Liver (tissue), 9 donors: Measurements from ENCODE around the gene TNNT1. TPM values are rescaled to one million over a fixed set of nuclear protein-coding genes. Genes with fewer than 3 reads are reported as not detected.

Source experiments
- DNase-seq: peaks from one replicate; pipeline ENCODE4 v3.0.0-alpha.2; 2017; ENCODE audit warnings: low spot score
- H3K27ac ChIP-seq, 2 donors: one replicate each; pipeline ENCODE4 v1.7.0; 2013; ENCODE audit warnings: inconsistent platforms in 2 of 2, low read length in 2 of 2, control low read depth in 1 of 2, low read depth in 1 of 2, mild to moderate bottlenecking in 1 of 2
- H3K27me3 ChIP-seq, 4 donors: one replicate each; pipeline versions ENCODE4 v1.6.1 to v1.7.0; 2013; ENCODE audit warnings: low read length in 3 of 4, inconsistent platforms in 1 of 4, mild to moderate bottlenecking in 1 of 4, moderate library complexity in 1 of 4; ENCODE audit not compliant: control insufficient read depth in 4 of 4, insufficient read depth in 4 of 4
- H3K36me3 ChIP-seq, 4 donors: one replicate each; pipeline versions ENCODE4 v1.6.1 to v1.7.0; 2013; ENCODE audit warnings: low read length in 3 of 4, mild to moderate bottlenecking in 3 of 4, low read depth in 1 of 4, moderate library complexity in 1 of 4; ENCODE audit not compliant: control insufficient read depth in 4 of 4, insufficient read depth in 3 of 4
- H3K4me1 ChIP-seq, 4 donors: one replicate each; pipeline versions ENCODE4 v1.6.1 to v1.7.0; 2013; ENCODE audit warnings: low read length in 3 of 4, mild to moderate bottlenecking in 3 of 4, moderate library complexity in 1 of 4; ENCODE audit not compliant: control insufficient read depth in 4 of 4, insufficient read depth in 4 of 4
- H3K4me3 ChIP-seq, 3 donors: one replicate each; pipeline versions ENCODE4 v1.6.1 to v1.7.0; 2013; ENCODE audit warnings: low read length in 3 of 3, control low read depth in 1 of 3, low read depth in 1 of 3, mild to moderate bottlenecking in 1 of 3
- H3K9ac ChIP-seq, 2 donors: one replicate each; pipeline ENCODE4 v1.7.0; 2013; ENCODE audit warnings: low read length in 2 of 2, mild to moderate bottlenecking in 2 of 2, moderate library complexity in 2 of 2, control low read depth in 1 of 2, low read depth in 1 of 2
- H3K9me3 ChIP-seq, 4 donors: one replicate each; pipeline versions ENCODE4 v1.6.1 to v1.7.0; 2013; ENCODE audit warnings: low read length in 3 of 4; ENCODE audit not compliant: control insufficient read depth in 4 of 4
- ATF3 ChIP-seq: IDR thresholded peaks from 2 replicates; pipeline ENCODE4 v1.6.1; 2016; ENCODE audit warnings: antibody characterized with exemption
- CTCF ChIP-seq: fragments of 150-350 bp; IDR thresholded peaks from 2 replicates; pipeline ENCODE4 v1.5.1; 2017; ENCODE audit warnings: improper control_type of control experiment, low read depth, low read length; ENCODE audit not compliant: missing input control
- FOXA1 ChIP-seq: IDR thresholded peaks from 2 replicates; pipeline ENCODE4 v1.6.1; 2016; ENCODE audit warnings: antibody characterized with exemption
- FOXA2 ChIP-seq: IDR thresholded peaks from 2 replicates; pipeline ENCODE4 v1.6.1; 2016; ENCODE audit warnings: antibody characterized with exemption
- GABPA ChIP-seq, 2 donors: IDR thresholded peaks in 1 of 2; conservative IDR thresholded peaks in 1 of 2; 2 replicates each; pipeline ENCODE4 v1.6.1; 2016; ENCODE audit warnings: antibody characterized with exemption in 2 of 2, mild to moderate bottlenecking in 1 of 2, moderate library complexity in 1 of 2
- HNF4A ChIP-seq, 2 donors: conservative IDR thresholded peaks; 2 replicates each; pipeline ENCODE4 v1.6.1; 2016; ENCODE audit warnings: antibody characterized with exemption in 2 of 2, mild to moderate bottlenecking in 2 of 2
- HNF4G ChIP-seq: IDR thresholded peaks from 2 replicates; pipeline ENCODE4 v1.6.1; 2016; ENCODE audit warnings: antibody characterized with exemption
- JUND ChIP-seq, 2 donors: IDR thresholded peaks; 2 replicates each; pipeline ENCODE4 v1.6.1; 2016; ENCODE audit warnings: antibody characterized with exemption in 2 of 2
- NR2F2 ChIP-seq: IDR thresholded peaks from 2 replicates; pipeline ENCODE4 v1.6.1; 2016; ENCODE audit warnings: antibody characterized with exemption
- RAD21 ChIP-seq, 2 donors: IDR thresholded peaks; 2 replicates each; pipeline ENCODE4 v1.6.1; 2016; ENCODE audit warnings: antibody characterized with exemption in 2 of 2, mild to moderate bottlenecking in 2 of 2
- REST ChIP-seq: IDR thresholded peaks from 2 replicates; pipeline ENCODE4 v1.6.1; 2016; ENCODE audit warnings: antibody characterized with exemption, mild to moderate bottlenecking
- RXRA ChIP-seq, 2 donors: IDR thresholded peaks; 2 replicates each; pipeline ENCODE4 v1.6.1; 2017 to 2018; ENCODE audit warnings: antibody characterized with exemption in 2 of 2, mild to moderate bottlenecking in 1 of 2
- SP1 ChIP-seq: IDR thresholded peaks from 2 replicates; pipeline ENCODE4 v1.6.1; 2018; ENCODE audit warnings: antibody characterized with exemption, mild to moderate bottlenecking
- TAF1 ChIP-seq: conservative IDR thresholded peaks from 2 replicates; pipeline ENCODE4 v1.6.1; 2016; ENCODE audit warnings: antibody characterized with exemption, mild to moderate bottlenecking
- YY1 ChIP-seq: IDR thresholded peaks from 2 replicates; pipeline ENCODE4 v1.6.1; 2016; ENCODE audit warnings: antibody characterized with exemption, mild to moderate bottlenecking
- WGBS: extraction: QIAGEN DNeasy Blood & Tissue Kit; methylation state at CpG from one replicate; pipeline ENCODE4 v1.1.7; 2013; 5-methylcytosine and 5-hydroxymethylcytosine counted together
- polyA plus RNA-seq, 2 donors: library from polyadenylated mRNA; stranded (reverse) in 1 of 2; unstranded in 1 of 2; fragments of 200-250 nt in 1 of 2; fragments of >200 nt in 1 of 2; fragmentation: Nextera tagmentation in 1 of 2; extraction: Ambion mirVana in 1 of 2; gene quantifications; one replicate each; pipeline versions ENCODE4 v1.2.1 to v1.2.3, GENCODE V29; 2013 to 2015
- total RNA-seq, 2 donors: library from RNA; depleted of rRNA; stranded (reverse); fragments of >200 nt; gene quantifications; one replicate each; pipeline ENCODE4 v1.2.3, GENCODE V29; 2014
- TF ChIP-seq, protein P1 (sequence below): IDR thresholded peaks from 2 replicates; pipeline ENCODE4 v1.6.1; 2016; ENCODE audit warnings: antibody characterized with exemption
- TF ChIP-seq, protein P2 (sequence below): IDR thresholded peaks from 2 replicates; pipeline ENCODE4 v1.6.1; 2016; ENCODE audit warnings: antibody characterized with exemption
- donor health status: healthy.
- donor health status: healthy.
- donor health status: healthy.
- donor health status: healthy.
- donor health status: healthy.

Gene TNNT1
- total and polyA plus RNA-seq, 4 donors, result 0.15 to 0.28 TPM; not detected in 2

GRCh38 chr19:55119053-55119452 lies 30.0 kb downstream of the TNNT1 start (continued):
- no peak for TF ChIP-seq CTCF
- TF ChIP-seq RXRA (IDR thresholded peaks at IDR 0.05), result no peak

DNA sequence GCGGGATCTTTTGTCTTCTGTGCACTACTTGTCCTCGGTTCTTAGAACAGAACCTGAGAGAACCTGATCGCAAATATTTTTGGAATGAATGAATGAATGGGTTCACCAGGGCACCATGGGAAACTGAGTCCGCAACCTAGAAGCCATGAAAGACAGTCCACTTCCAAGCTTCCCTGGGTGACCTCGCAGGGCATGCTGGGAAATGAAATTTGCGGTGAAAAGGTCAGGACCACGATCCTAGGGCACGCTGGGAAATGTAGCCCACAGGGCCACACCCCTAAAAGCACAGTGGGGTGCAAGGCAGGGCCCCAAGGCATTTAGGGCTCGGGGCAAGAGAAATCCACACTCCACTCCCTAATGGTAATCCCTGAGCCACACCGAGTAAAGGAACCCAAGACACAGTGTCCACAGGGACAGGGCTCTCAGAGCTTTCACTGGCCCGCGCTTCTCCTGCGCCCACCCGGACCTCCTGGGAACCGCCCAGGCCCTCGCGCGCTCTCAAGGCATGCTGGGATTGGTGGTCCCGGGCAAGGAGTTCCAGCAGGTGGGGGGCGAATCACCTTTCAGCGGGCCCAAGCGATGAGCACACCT lies 30.5 kb downstream of the TNNT1 start:
- TF ChIP-seq HNF4G (no peak), CTCF (no peak), TAF1 (no peak), RXRA (IDR thresholded peaks at IDR 0.05) (peak; percentile 80 to 90), GABPA (IDR thresholded peaks at IDR 0.05 in 1 of 2, conservative IDR thresholded peaks at IDR 0.05 in 1 of 2) (peak in 1 of 2 donors; percentile 69), ATF3 (no peak), REST (peak; percentile 24), SP1 (peak; percentile 66), YY1 (peak; percentile 78), FOXA1 (no peak), FOXA2 (no peak), RAD21 (IDR thresholded peaks at IDR 0.05) (no peak), HNF4A (conservative IDR thresholded peaks at IDR 0.05) (peak; percentile 59 to 61), NR2F2 (peak; percentile 64), JUND (IDR thresholded peaks at IDR 0.05) (no peak)
- TF ChIP-seq, protein P1, sequence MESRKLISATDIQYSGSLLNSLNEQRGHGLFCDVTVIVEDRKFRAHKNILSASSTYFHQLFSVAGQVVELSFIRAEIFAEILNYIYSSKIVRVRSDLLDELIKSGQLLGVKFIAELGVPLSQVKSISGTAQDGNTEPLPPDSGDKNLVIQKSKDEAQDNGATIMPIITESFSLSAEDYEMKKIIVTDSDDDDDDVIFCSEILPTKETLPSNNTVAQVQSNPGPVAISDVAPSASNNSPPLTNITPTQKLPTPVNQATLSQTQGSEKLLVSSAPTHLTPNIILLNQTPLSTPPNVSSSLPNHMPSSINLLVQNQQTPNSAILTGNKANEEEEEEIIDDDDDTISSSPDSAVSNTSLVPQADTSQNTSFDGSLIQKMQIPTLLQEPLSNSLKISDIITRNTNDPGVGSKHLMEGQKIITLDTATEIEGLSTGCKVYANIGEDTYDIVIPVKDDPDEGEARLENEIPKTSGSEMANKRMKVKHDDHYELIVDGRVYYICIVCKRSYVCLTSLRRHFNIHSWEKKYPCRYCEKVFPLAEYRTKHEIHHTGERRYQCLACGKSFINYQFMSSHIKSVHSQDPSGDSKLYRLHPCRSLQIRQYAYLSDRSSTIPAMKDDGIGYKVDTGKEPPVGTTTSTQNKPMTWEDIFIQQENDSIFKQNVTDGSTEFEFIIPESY, result peak; percentile 20
- TF ChIP-seq, protein P2, sequence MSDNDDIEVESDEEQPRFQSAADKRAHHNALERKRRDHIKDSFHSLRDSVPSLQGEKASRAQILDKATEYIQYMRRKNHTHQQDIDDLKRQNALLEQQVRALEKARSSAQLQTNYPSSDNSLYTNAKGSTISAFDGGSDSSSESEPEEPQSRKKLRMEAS, result peak; percentile 58
- no peaks in the 10 kb centered on the region for H3K9me3 ChIP-seq
- H3K36me3 ChIP-seq, result no peaks in the 10 kb centered on the region
- H3K4me3 ChIP-seq, result peak overlapping the region; percentile 65 to 88 (median 66)
- H3K27ac ChIP-seq, result peak overlapping the region; percentile 68 to 70
- peaks cover 6 to 35% (median 24%) of the 10 kb centered on the region in 4 donors for H3K4me1 ChIP-seq
- WGBS, result 18% methylated on average over 22 of the region's 22 CpGs
- no peaks in the 10 kb centered on the region for H3K27me3 ChIP-seq
- peak; percentile 79 for DNase-seq
- H3K9ac ChIP-seq, result peak overlapping the region in 1 of 2 donors; percentile 39
